Esophagus mucosa (tissue), 1 donor: ENCODE results near the gene NEK8. TPM values are rescaled to one million over a fixed set of nuclear protein-coding genes. Genes with fewer than 3 reads are reported as not detected.
"Not testable (repeated sequence)": the region's sequence is repeated elsewhere in the genome, so short reads cannot be mapped to it uniquely, and the experiment has no call there.

ENCODE experiments used
- ATAC-seq: fragments of 200-7000 bp; cut with Tn5 transposase; one replicate; pipeline ENCODE4 v1.9.1; 2020
- total RNA-seq: library from RNA; stranded (reverse); gene quantifications from one replicate; pipeline ENCODE4 v1.2.4, GENCODE V29; 2023
- donor health status: DM: yes; HTN: yes; CAD: no.

The NEK8 gene
- total RNA-seq, 1 donor from 2014 or later, result 3.9 TPM

DNA sequence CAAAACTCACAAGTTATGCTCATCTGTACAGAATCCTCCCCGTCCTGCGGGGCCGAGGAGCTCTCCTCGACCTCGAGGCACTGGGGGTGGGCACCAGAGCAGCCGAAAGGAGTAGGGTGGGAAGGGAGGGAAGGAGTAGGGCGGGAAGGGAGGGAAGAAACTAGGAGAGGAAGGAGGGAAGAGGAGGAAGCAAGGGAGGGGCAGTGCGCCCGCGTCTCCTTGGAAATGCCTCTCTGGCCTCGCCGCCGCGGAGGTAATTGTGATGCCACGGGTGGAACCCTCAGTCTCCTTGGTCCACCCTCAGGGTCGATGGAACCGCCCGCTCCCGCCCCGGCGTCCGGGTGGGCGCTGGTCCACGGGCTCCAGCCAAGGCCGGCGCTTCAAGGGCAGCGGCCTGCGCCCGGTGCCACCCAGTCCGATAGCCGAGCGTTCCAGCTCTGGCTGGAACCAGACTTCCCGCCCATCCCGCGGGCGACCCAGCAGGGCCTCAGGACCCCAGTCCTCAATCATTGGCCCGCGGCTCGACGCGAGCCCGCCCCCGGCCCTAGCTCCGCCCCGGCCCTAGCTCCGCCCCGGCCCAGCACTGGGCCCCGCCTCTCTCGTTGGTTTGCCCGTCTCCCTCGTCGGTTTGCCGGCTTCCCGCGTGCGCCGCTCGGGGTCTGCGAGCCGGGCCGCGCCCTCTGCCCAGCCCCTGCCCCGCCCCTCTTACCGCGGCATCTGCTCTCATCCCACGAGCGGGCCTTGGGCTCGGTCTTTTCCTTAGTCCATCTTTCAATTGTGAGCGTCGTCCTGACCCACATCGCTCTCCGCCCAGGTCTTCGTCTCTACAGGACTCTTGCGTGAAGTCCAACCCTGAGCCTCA is 17.5 kb upstream of the NEK8 start:
- peak; percentile 87 for ATAC-seq

DNA sequence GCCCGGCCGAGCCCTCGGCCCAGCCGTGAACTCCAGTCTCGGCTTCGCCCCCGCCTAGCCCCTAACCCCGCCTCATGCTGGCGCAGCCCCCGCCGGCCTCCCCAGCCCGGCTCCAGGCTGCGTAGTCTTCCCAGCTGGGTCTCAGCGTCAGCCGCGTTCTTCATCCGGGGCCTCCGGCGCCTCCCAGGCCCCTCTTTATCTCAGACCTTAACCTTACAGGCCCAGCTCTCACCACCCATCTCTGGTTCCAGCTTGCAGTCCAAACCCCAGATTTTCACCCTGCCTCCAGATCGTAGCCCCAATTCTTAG is 16.9 kb upstream of the NEK8 start, which contains the start of gene PROCA1:
PROCA1 (minus strand) TSS at position 166 of the 309 bp plus-strand sequence. CDS start 228 bp downstream, outside the sequence.
- ATAC-seq, result peak; percentile 19

DNA sequence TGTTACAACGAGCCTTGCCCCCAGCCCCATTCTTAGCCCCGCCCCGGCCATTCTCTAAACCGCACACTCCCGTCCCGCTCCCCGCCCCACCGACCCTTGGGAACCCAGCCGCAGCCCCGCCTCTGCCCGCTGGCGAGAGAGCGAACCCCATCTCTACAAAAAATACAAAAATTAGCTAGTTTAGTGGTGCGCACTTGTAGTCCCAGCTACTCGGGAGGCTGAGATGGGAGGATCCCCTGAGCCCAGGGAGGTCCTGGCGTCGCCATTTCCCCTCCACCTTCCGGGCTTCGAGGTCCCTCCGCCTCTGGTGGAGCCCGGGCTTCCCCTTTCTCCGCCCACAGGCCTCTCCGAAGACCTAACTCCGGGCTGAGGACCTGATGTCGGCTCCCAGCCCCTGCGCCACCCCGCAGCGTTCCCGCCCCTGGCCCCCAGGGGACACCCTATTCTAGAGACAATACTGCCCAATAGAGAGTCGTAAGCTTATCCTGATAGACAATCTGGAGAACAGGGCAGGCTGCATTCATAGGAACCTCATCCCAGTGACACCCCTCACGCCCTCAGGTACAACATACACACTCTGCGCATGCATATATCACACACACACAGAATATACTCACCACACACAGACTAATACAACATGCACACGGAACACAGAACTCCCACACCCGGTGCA is 16.4 kb upstream of the NEK8 start:
- peak; percentile 1 for ATAC-seq

DNA sequence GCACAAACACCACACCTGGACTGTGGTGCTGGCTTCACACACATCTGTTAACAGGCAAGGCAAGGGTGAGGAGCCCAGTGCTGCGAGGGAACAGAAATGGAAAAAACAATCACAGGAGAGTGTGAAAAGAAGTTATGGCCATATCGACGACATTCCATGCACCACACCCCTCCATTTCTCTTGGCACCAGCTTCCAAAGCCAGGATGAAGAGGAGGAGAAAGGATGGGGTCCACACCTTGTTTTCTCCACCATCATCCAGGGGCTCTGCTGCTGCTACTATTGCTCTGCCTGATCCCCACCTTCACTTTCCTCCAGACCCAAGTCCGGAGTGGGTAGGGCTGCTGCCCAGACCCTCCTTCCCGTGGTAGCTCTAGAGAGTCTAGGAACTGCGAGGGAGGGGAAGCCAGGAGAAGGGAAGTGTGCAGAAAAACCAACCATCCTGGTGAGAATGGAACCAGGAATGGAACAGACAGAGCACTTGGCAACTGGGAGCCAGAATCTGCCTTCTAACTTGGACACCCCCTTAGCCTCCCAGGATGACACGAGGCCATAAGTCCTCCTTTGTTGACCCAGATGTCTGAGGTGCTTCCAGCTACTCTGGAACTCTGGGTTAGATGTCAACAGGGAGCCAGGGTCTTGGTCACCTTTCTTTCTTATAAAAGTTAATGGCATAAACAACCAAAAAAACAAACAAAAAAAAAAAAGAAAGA is 15.7 kb upstream of the NEK8 start:
- ATAC-seq, result no peak

DNA sequence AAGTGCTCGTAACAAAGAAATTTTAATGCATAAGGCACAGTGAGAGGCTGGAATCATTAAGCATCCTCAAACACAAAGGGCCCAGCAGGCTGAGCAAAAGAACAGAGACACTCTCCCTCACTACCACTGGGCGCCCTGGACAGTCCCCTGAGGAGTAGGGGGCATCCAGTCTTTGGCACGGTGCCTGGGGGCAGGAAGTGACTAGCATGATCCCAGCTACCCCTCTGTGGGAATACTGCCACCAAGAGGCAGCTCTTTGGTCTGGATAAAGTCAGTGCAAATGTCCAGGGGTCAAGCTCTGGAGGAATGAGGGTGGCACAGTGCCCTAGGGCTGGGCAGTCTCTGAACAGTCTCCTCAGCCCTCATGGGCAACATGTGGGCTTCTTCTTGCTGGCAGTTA is 14.3 kb upstream of the NEK8 start:
- no peak for ATAC-seq

DNA sequence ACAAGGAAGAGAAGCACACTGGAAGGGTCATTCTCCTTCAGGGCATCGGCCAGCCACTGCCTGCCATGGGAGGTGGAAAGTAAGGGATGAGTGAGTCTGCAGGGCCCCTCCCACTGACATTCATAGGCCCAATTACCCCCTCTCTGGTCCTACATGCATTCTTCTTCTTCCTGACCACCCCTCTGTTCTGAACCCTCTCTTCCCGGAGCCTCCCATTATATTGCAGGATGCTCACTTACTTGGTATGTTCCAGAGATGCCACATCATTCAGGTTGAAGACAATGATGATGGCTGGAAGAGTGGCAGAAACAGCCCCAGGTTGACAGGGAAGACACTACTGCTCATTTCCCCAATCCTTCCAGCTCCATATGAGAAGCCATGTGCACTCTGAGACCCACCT is 13.4 kb upstream of the NEK8 start:
- ATAC-seq, result no peak

DNA sequence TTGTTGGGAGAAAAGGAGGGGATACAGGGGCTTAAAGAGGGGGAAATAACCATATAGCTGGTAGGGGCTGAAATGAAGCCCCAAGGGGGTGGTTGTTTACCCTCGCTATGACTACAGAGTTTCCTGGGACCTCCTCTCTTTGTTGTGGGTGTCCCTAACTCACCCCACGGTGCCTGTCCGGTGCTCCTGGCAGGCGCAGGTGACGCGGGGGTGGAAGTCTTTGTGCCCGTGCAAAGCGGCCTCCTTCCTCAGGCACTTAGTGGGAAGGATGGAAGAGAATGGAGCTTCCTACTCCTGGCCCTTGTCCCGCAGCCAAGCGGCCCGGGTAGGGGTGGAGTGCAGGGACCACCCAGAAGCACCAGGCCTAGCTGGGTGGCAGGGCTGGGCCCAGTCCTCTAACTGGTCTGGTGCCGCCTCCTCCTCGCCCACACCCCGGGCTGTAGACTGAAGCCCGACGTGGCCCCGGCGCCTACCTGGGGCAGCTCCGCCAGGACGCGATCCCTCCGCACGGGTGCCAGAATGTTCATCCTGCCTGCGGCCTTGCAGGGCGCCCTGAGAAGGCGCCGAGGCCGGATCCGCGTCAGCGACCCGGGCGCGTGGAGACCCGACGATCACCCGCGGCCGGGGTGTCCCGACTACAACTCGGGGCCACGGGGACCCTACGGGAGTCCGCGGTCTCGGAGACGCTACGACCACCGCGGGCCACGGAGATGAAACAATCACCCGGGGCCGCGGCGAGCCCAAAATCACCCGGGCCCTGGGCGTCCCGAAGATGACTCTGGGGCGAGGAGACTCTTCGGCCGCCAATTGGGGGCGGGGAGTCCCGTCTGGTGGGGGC is 11.6 kb upstream of the NEK8 start:
- ATAC-seq, result peak; percentile 1

DNA sequence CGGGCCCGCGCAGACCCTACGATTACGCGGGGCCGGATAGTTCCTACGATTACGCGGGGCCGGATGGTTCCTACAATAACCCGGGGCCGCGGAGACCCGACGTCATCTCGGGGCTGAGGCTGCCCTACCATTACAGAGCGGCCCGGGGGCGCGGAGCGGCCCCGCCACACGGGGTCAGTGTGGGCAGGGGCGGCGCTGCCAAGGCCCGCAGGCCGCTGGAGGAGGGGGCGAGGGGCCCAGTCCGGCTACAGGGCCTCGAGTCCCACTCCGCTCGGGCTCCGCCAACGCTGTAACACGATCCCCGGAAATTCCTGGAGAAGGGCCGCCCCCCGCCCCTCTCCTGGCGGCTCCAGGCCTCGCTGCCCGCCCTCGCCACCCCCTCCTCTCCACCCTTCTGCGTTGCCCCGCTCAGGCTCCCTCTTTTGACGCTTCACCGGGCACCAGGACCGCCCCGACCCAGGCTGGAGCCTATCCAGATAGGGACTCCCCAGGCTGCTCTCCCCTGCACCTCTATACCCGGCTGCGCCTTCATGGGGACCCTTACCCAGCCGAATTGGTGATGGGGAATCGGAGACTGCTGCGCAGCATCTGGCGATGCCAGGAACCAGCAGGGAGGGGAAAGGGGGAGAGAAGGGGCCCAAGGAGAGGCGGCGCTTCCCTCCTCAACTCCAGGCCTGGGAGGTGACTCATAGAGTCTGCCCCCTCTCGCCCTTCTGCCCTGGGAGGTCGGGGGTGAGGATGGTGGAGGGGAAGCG is 10.8 kb upstream of the NEK8 start, which contains the start of gene RAB34:
RAB34 (minus strand) TSS at position 291 of the 755 bp plus-strand sequence. CDS start 602 bp downstream, outside the sequence.
- peak; percentile 12 for ATAC-seq

DNA sequence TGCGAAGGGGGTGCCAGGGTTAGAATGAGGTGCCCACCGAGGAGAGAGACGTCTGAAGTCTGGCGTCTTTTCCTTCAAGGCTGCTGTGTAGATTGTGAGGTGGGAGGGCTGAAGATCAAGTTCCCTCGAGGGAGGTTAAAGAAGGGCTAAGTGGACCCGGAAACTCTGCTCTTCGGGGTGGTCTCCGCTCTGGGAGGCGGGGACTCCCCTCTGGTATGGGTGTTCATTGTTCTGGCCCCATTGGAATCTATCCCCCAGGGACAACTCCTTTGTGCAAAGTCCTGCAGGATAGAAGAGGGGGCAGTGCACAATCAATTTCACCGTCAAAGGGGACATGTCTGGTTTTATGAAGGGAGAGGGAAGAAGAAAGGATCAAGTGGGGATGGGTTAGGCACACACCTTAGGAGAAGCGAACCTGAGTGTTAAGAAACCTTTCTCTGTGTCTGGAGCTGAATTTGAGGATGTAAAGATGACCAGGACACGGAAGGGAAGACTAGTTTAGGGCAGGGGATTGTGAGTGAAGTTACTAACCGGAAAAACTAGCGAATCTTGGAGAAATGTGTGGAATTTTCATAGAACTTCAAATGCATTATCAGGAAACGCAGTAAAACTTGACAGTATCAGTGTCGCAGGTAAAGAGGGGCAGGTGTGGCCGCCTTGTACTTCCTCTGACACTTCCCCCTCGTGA is 10.1 kb upstream of the NEK8 start:
- ATAC-seq, result no peak

DNA sequence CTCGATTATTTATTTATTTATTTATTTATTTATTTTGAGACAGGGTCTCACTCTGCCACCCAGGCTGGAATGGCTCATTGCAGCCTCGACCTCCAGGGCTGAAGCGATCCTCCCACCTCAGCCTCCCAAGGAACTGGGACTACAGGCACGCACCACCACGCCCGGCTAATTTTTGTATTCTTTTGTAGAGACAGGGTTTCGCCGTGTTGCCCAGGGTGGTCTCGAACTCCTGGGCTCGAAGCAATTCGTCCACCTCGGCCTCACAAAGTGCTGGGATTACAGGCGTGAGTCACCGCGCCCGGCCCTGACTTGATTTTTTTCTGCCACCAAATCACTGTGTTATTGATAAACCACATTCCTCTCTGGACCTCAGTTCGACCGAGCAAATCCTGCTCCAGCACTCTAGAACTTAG is 9.6 kb upstream of the NEK8 start:
- peak; percentile 15 for ATAC-seq

DNA sequence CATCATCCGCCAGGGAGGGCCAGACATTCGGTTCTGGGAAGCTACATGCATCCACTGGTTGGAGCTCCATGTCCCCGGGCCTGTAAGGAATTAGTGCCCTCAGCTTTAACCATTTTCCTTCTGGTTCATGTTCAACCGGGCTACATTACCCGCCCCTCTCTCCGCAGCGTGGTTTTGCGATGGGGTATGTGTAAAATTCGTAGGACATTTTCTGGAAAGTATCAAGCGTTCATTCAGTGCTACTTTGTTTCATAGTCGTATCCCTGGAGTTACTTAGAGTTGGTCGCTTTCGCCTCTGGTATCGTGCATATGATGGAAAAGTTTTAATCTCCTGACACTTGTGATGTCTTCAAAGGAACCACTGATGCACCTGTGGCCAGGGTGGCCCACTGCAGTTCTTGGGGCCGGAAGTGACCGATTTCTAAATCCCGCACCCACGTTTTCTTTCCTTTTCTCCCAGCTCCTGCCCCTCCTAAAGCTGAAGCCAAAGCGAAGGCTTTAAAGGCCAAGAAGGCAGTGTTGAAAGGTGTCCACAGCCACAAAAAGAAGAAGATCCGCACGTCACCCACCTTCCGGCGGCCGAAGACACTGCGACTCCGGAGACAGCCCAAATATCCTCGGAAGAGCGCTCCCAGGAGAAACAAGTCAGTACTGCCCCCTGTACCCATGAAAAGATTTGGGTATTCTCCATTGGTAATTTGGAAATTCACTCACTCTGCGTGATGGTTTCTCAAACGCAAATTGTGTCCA is 8.2 kb upstream of the NEK8 start:
- no peak for ATAC-seq

DNA sequence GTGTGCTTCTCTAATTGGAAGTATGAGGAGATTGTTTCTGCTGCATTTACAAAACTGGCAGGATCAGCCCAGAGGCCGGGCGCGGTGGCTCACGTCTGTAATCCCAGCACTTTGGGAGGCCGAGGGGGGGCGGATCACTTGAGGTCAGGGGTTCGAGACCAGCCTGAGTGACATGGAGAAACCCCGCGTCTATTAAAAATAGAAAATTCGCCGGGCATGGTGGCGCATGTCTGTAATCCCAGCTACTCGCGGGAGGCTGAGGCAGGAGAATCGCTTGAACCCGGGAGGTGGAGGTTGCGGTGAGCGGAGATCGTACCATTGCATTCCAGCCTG is 7.6 kb upstream of the NEK8 start:
- not testable (repeated sequence) for ATAC-seq

DNA sequence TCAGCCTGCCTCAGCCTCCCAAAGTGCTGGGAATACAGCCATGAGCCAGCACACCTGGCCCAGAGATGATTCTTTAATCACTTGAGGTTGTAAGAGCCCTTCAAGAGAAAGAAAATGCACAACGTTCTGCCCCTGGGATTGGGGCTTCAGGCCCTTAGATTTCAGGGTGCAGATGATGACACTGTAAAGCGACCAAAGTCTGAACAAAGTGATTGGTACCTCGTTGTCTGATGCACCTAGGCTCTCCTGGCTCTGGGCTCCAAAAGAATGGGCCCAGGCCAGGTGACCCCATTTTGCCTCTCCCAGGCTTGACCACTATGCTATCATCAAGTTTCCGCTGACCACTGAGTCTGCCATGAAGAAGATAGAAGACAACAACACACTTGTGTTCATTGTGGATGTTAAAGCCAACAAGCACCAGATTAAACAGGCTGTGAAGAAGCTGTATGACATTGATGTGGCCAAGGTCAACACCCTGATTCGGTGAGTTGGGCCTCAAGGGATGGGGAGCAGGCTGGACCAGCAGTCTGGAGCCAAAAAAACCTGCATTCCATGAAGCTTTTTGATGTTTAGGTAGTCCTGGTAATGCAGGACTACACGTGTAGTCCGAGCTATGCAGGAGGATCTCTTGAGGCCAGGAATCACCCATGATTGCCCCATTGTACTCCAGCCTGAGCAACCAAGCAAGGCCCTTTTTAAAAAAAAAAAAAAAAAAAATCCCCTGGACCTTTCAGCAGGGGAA is 6.0 kb upstream of the NEK8 start:
- ATAC-seq, result no peak

DNA sequence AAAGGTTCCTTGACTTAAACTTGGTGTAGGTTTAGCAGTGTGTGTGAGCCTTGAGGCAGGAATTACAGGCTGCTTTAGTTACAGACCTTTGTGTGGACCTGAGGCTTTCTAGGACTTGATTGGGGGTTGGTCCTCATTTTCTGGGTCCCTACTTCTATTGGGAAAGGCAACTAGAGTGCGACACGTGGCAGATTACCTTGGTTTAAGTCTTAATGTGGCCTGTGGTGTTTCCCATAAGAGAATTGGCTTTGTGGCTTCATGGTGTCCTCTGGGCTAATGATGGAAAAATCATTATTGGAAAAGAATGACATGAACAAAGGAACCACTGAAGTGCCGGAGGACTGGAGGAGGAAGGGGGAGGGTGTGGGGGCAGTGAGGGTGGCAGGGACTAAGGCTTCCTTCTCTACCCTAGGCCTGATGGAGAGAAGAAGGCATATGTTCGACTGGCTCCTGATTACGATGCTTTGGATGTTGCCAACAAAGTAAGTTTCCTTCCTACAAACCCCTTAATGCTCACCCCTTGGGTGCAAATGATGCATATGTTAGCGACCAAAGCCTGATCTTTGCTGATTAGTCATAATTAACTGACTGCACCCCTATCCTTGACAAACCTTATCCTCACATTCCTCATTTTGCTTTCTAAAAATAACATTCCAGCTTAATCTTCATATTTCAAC is 5.3 kb upstream of the NEK8 start:
- ATAC-seq, result no peak

DNA sequence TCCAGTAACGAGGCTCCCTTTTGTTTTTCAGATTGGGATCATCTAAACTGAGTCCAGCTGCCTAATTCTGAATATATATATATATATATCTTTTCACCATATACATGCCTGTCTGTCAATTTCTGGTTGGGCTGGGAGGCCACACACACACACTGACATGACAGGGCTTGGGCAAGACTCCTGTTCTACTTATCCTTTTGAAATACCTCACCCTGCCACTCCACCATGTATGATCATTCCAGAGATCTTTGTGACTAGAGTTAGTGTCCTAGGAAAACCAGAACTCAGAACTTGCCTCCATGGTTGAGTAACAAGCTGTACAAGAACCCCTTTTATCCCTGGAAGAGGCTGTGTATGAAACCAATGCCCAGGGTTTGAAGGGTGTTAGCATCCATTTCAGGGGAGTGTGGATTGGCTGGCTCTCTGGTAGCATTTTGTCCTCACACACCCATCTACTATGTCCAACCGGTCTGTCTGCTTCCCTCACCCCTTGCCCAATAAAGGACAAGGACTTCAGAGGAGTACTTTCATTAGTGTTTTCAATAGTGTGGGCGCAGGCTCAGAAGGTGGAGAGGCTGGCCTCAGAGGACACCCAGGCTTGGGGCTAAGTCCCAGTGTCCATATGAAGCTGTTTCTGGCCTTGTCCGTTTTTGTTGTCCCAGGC is 4.6 kb upstream of the NEK8 start:
- ATAC-seq, result not testable (repeated sequence)

DNA sequence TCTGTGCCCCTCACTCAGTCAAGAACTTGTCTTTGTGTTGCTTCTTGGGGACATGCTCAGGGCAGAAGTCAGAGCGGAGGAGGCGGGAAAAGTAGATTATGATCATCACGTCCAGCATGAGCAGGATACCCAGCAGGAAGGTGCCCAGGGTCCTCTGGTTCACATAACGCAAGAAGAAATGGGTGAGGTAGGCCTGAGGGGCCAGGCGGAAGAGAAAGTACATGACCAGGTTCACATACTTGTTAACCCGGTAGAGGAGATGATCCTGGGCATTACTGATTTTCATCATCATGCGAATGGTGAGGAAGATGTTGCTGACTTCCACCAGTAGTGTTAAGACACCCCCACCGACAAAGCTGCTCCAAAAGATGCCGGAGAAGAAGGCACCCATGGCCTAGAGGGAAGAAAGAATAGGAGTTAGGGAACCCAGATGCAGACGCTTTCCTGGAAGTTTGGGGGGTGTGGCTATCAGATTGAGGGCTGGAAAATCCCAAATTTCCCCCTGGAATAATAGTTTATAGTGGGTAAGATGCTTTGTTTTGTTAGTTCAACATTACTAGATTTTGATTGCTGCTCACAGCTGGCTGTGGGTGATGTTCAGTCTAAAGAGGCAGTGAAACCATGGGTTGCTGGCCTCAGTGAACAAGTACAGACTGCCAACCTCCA is 4.0 kb upstream of the NEK8 start:
- ATAC-seq, result no peak

DNA sequence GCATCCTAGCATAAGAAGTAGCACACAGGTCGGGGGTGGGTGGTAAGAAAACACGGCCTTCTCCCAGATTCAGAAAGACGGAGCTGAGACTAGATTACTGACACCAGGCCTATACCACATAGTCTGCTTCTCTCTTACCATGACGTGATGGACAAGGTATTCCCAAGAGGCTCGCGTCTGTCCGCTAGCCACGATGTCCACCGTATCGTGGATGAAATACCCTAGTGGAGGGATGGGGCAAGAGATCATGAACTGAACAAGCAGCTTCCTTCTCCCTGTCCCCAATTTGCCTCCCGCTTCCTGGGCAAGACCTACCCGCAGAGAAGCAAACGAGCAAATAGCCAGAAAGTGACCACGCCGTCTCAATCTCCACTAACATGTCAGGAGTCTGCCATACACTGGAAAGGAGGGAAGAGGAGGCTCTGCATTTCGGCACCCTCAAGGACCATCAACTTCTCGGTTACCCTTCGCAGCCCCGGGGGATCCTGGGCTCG is 3.4 kb upstream of the NEK8 start:
- ATAC-seq, result no peak
